GM18507 (cell line): ENCODE measurements around the gene PXDN.
"Not testable (repeated sequence)": the region's sequence is repeated elsewhere in the genome, so short reads cannot be mapped to it uniquely, and the experiment has no call there.

ENCODE experiments used
- DNase-seq: peaks from one replicate; pipeline ENCODE4 v3.0.0; 2011; ENCODE audit warnings: low read depth; ENCODE audit not compliant: insufficient read length; ENCODE audit errors: extremely low spot score
- FAIRE-seq: peaks from 2 replicates; lab custom pipeline; 2011; peaks lifted over from hg19 to GRCh38; lab: Jason Lieb, UNC

The PXDN gene

GRCh38 chr2:1745171-1746023, 1.1 kb upstream of the PXDN start:
- DNase-seq (no peak), FAIRE-seq (no peak)

- DNase-seq (no peak), FAIRE-seq (no peak)
Measured at GRCh38 chr2:1744151-1744445, 217 bp downstream of the PXDN start.

- DNase-seq, result no peak
- FAIRE-seq, result no peak
Measured at GRCh38 chr2:1743396-1744150, 742 bp downstream of the PXDN start.

- no peak for DNase-seq
- no peak for FAIRE-seq
Measured at GRCh38 chr2:1742681-1743395, 1.5 kb downstream of the PXDN start.

- no peak for FAIRE-seq
Measured at GRCh38 chr2:1742301-1742680, 2.0 kb downstream of the PXDN start.

GRCh38 chr2:1741851-1742250, 2.5 kb downstream of the PXDN start:
- FAIRE-seq (no peak), DNase-seq (no peak)

More at GRCh38 chr2:1742301-1742680, 2.0 kb downstream of the PXDN start:
- no peak for DNase-seq

GRCh38 chr2:1740716-1741589, 3.4 kb downstream of the PXDN start:
- FAIRE-seq (no peak), DNase-seq (no peak)

- DNase-seq (no peak), FAIRE-seq (no peak)
Measured at GRCh38 chr2:1739961-1740715, 4.2 kb downstream of the PXDN start.

- FAIRE-seq (no peak), DNase-seq (no peak)
Measured at GRCh38 chr2:1739322-1739957, 4.9 kb downstream of the PXDN start.

- FAIRE-seq, result no peak
- DNase-seq, result no peak
Measured at GRCh38 chr2:1738646-1739302, 5.5 kb downstream of the PXDN start.

- FAIRE-seq, result no peak
- DNase-seq, result no peak
Measured at GRCh38 chr2:1738163-1738562, 6.2 kb downstream of the PXDN start.

- FAIRE-seq (no peak), DNase-seq (no peak)
Measured at GRCh38 chr2:1736997-1737480, 7.3 kb downstream of the PXDN start.

- no peak for FAIRE-seq
- DNase-seq, result no peak
Measured at GRCh38 chr2:1736045-1736444, 8.3 kb downstream of the PXDN start.

GRCh38 chr2:1733298-1733697, 11.0 kb downstream of the PXDN start:
- not testable (repeated sequence) for FAIRE-seq, DNase-seq

GRCh38 chr2:1731963-1732768, 12.1 kb downstream of the PXDN start:
- FAIRE-seq (no peak), DNase-seq (no peak)

GRCh38 chr2:1731447-1731962, 12.8 kb downstream of the PXDN start:
- FAIRE-seq (no peak), DNase-seq (no peak)
